HG03442 (cell line): ENCODE results near the gene PPP1R15B.

Source experiments
- ATAC-seq: cut with Tn5 transposase; IDR thresholded peaks from one replicate; pipeline ENCODE4 v1.9.1; 2021; ENCODE audit warnings: mild to moderate bottlenecking, moderate library complexity; ENCODE audit not compliant: unreplicated experiment

Gene PPP1R15B

GRCh38 chr1:204421441-204421840 is 9.8 kb upstream of the PPP1R15B start:
- ATAC-seq = no peak

GRCh38 chr1:204420039-204421004 is 8.7 kb upstream of the PPP1R15B start:
- ATAC-seq = no peak

- no peak for ATAC-seq
These were observed 7.4 kb upstream of the PPP1R15B start for GRCh38 chr1:204419064-204419403.

- no peak for ATAC-seq
These were observed 6.8 kb upstream of the PPP1R15B start for GRCh38 chr1:204418174-204419063.

GRCh38 chr1:204417074-204417997 is 5.7 kb upstream of the PPP1R15B start:
- no peak for ATAC-seq

GRCh38 chr1:204416589-204417073 is 5.0 kb upstream of the PPP1R15B start:
- ATAC-seq = no peak

GRCh38 chr1:204415351-204415750 is 3.7 kb upstream of the PPP1R15B start:
- no peak for ATAC-seq

GRCh38 chr1:204414016-204414415 is 2.4 kb upstream of the PPP1R15B start:
- ATAC-seq = no peak

- no peak for ATAC-seq
These were observed 1.5 kb upstream of the PPP1R15B start for GRCh38 chr1:204413170-204413535.

- peak; percentile 14 for ATAC-seq
These were observed 748 bp downstream of the PPP1R15B start for GRCh38 chr1:204410688-204411450.

GRCh38 chr1:204409836-204410687 is 1.6 kb downstream of the PPP1R15B start:
- ATAC-seq = no peak

- no peak for ATAC-seq
These were observed 2.5 kb downstream of the PPP1R15B start for GRCh38 chr1:204409123-204409522.

- ATAC-seq = no peak
These were observed 3.0 kb downstream of the PPP1R15B start for GRCh38 chr1:204408602-204409001.

- ATAC-seq = no peak
These were observed 3.5 kb downstream of the PPP1R15B start for GRCh38 chr1:204408074-204408507.

GRCh38 chr1:204407295-204407971 is 4.2 kb downstream of the PPP1R15B start:
- no peak for ATAC-seq

GRCh38 chr1:204406621-204407020 is 5.0 kb downstream of the PPP1R15B start:
- ATAC-seq = no peak

- ATAC-seq = no peak
These were observed 5.6 kb downstream of the PPP1R15B start for GRCh38 chr1:204405988-204406387.

- ATAC-seq = no peak
These were observed 7.0 kb downstream of the PPP1R15B start for GRCh38 chr1:204404629-204405028.
